Measurements from ENCODE around the gene TSPOAP1.

DNA sequence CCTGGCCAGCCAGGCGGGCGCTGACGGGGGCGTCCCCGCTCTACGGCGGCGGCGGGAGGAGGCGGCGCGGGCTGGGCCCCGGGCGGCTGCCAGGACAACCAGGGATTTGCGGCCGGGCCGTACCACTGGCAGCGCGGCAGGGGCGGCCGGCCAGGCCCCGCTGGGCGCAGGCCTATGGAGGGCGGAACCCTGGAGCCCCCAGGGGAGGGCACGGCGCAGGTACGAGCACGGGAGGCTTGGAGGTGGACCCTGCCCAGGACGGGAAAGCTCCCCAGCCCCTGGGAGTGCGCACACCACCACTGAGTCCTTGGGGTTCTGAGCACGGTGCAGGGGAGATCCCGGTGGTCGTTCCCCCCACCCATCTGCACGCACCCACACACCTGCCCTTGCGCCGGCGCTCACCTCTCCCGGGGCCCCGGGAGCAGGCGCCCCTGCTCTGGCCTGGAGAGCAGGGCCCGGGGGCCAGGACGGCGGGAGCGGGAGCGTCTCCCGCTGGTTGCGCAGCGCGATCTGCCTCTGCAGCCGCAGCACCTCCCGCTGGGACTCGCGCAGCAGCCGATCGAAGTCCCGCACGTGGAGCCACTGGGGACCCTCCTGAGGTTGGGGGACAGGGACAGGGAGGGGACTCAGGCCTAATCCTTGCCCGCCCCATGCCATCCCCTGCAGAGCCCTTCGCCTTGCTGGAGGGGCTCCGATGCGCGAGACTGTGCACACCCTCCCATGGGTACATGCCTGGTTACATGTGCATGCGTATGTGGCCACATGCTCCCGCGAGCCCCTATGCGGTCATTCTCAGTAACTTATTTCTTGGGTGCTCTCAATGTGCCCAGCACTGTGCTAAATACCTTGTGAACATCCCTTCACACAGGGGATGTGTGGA, 3.9 kb downstream of the TSPOAP1 start:
- TF ChIP-seq, protein P1, sequence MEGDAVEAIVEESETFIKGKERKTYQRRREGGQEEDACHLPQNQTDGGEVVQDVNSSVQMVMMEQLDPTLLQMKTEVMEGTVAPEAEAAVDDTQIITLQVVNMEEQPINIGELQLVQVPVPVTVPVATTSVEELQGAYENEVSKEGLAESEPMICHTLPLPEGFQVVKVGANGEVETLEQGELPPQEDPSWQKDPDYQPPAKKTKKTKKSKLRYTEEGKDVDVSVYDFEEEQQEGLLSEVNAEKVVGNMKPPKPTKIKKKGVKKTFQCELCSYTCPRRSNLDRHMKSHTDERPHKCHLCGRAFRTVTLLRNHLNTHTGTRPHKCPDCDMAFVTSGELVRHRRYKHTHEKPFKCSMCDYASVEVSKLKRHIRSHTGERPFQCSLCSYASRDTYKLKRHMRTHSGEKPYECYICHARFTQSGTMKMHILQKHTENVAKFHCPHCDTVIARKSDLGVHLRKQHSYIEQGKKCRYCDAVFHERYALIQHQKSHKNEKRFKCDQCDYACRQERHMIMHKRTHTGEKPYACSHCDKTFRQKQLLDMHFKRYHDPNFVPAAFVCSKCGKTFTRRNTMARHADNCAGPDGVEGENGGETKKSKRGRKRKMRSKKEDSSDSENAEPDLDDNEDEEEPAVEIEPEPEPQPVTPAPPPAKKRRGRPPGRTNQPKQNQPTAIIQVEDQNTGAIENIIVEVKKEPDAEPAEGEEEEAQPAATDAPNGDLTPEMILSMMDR (conservative IDR thresholded peaks at IDR 0.05 in 1 of 2, IDR thresholded peaks at IDR 0.05 in 1 of 2; ENCODE audit: extremely low read depth in 1 of 2, insufficient read depth in 1 of 2, low read depth in 1 of 2, low read length in 2 of 2): peak in 1 of 2 donors; percentile 1
- peak; percentile 73 for TF ChIP-seq EZH2 (IDR thresholded peaks at IDR 0.05; ENCODE audit: borderline replicate concordance, low read length)

Data from mammary epithelial cell (primary cell).